Measurements from ENCODE around the gene FGD5. TPM values are rescaled to one million over a fixed set of nuclear protein-coding genes. Genes with fewer than 3 reads are reported as not detected.

Gene FGD5
- total RNA-seq, 1 donor from 2014 or later: not detected

DNA sequence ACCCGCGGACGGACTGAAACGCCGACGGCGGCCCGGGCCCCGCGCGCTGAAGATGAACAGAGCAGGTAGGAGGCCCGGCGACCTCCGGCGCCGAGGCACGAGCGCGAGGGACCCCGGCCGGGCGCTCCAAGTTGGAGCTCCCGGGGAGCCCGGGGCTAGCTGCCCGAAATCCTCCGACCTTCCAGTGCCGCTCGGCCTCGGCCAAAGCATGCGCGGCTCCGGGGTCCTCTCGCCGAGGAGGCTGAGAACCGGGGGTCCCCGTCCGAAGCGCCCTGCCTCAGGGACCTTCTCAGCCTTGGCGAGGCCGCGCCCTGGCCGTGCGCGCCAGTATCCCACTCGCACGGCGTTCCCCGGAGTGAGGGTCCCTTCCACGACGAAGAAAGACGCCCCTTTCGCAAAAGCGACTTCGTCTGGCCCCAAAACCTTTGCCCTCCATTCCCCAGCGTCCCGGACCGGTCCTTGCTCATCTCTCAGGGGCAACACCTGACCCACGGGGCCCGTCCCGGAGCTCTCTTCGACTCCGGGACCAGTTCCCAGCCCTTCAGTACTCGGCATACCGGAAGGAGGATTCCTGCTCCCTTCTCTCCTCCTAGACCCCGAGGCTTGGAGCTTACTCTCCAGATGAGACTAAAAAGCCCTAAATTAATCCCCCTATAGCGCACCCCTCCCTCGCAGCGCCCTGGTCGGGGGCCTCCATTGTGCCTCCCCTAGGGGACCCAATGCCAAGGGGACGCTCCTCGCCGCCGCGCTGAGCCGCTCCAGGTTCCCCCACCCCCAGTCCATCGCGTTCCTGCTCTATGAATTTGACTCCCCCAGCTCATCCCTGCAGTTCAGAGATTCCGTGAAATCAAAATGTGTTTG lies 7.7 kb upstream of the FGD5 start:
- no peak overlapping the region for H3K4me3 ChIP-seq (ENCODE audit: low read depth, low read length)
- TF ChIP-seq, protein P1, sequence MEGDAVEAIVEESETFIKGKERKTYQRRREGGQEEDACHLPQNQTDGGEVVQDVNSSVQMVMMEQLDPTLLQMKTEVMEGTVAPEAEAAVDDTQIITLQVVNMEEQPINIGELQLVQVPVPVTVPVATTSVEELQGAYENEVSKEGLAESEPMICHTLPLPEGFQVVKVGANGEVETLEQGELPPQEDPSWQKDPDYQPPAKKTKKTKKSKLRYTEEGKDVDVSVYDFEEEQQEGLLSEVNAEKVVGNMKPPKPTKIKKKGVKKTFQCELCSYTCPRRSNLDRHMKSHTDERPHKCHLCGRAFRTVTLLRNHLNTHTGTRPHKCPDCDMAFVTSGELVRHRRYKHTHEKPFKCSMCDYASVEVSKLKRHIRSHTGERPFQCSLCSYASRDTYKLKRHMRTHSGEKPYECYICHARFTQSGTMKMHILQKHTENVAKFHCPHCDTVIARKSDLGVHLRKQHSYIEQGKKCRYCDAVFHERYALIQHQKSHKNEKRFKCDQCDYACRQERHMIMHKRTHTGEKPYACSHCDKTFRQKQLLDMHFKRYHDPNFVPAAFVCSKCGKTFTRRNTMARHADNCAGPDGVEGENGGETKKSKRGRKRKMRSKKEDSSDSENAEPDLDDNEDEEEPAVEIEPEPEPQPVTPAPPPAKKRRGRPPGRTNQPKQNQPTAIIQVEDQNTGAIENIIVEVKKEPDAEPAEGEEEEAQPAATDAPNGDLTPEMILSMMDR (IDR thresholded peaks at IDR 0.05; ENCODE audit: insufficient read depth, low read length, severe bottlenecking): no peak
- peaks cover 19% of the 10 kb centered on the region for H3K27me3 ChIP-seq (ENCODE audit: control insufficient read depth, insufficient read depth, low read length)
- DNase-seq (ENCODE audit: low read depth): no peak
- no peak for FAIRE-seq
- no peaks in the 10 kb centered on the region for H3K36me3 ChIP-seq (ENCODE audit: control insufficient read depth, insufficient read depth, low read length)

DNA sequence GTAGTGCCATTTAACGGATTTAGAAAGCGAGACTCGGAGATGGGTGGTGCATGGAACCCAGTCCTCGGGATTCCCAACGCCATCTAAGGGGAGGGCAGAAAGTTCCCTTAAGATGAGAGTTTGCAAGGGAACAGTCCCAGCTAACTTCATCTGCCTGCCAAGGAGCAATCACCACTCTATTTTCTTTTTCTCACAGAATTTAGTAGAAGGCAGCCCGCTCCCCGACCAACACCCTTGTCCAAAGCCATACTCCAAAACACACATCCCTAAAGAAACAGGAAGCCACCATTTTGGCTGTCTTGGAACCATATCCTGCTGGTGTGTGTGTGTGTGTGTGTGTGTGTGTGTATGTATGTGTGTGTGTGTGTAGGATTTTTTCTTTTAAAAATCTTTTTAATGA lies 7.1 kb upstream of the FGD5 start:
- TF ChIP-seq, protein P1 (IDR thresholded peaks at IDR 0.05; ENCODE audit: insufficient read depth, low read length, severe bottlenecking): no peak
- H3K36me3 ChIP-seq (ENCODE audit: control insufficient read depth, insufficient read depth, low read length): no peaks in the 10 kb centered on the region
- no peak overlapping the region for H3K4me3 ChIP-seq (ENCODE audit: low read depth, low read length)
- peaks cover 19% of the 10 kb centered on the region for H3K27me3 ChIP-seq (ENCODE audit: control insufficient read depth, insufficient read depth, low read length)
- DNase-seq (ENCODE audit: low read depth) (no peak), FAIRE-seq (no peak)

DNA sequence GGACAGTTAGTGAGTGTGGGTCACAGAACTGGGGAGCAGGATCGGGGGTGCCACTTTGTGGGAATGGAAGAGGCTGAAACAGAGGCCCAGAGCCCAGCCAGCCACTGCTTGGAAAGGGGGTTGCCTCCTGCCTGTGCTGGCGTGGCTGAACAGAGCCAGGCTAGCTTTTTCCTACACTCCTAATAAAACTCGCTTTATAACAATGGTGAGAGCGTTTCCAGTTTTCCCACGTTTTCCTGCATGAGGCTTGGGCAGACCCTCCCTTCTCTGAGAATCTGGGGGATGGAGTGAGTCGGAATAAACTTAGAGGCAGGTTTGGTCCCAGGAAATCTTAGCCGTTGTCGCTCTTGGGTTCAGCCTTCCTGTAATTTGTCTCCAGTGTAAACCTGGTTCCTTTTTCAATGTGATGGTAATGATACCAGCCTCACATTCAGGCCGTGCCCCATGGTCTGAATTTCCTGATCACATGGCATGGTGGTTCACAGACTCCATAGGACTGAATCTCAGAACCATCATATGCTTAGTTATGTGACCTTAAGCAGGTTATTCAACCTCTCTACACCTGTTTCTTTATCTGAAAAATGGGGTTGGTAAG lies 6.5 kb upstream of the FGD5 start:
- DNase-seq (ENCODE audit: low read depth) (no peak), FAIRE-seq (no peak)
- Histone ChIP-seq H3K36me3 (ENCODE audit: control insufficient read depth, insufficient read depth, low read length) (no peaks in the 10 kb centered on the region), H3K4me3 (ENCODE audit: low read depth, low read length) (no peak overlapping the region), H3K27me3 (ENCODE audit: control insufficient read depth, insufficient read depth, low read length) (peaks cover 19% of the 10 kb centered on the region)
- TF ChIP-seq, protein P1 (IDR thresholded peaks at IDR 0.05; ENCODE audit: insufficient read depth, low read length, severe bottlenecking): no peak

DNA sequence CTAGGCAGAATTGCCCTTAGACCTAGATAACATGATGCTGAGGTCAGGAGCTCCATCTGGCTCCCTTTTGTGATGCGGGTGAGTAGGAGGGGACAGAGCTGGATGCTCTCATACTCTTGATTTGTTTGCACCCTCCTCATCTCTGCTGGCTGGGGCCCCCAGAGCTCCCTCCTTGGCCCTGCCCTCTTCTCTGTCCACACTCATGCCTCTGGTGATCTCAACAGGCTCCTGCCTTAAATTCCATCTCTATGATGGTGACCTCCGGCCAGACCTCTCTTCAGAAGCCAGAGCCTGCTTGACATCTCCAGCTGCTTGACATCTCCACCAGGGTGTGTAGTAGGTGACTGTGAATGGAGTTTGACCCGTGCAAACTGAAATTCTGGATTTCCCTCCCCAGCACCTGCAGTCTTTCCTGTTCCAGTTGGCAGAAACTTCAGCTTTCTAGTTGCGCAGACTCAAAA lies 4.3 kb upstream of the FGD5 start:
- Histone ChIP-seq H3K27me3 (ENCODE audit: control insufficient read depth, insufficient read depth, low read length) (peaks cover 19% of the 10 kb centered on the region), H3K36me3 (ENCODE audit: control insufficient read depth, insufficient read depth, low read length) (no peaks in the 10 kb centered on the region), H3K4me3 (ENCODE audit: low read depth, low read length) (no peak overlapping the region)
- DNase-seq (ENCODE audit: low read depth) (no peak), FAIRE-seq (no peak)
- TF ChIP-seq, protein P1 (IDR thresholded peaks at IDR 0.05; ENCODE audit: insufficient read depth, low read length, severe bottlenecking): no peak

DNA sequence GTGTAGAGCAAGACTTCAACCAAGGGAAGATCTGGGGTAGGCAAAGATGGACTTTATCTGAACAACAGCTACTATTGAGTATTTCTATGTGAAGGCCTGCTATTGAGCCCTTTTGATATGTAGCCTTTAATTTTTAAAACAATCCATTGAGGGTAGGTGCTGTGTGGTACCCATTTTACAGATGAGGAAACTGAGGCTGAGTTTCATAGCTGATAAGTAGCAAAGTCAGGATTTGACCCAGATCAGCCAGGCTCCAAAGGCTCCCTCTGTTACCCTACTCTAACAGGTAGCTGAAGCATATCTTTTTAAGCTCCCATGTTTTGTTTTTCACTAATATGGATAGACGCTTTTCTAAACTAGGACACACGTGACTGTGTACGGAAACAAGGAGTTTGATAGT lies 2.4 kb upstream of the FGD5 start:
- DNase-seq (ENCODE audit: low read depth) (no peak), FAIRE-seq (no peak)
- Histone ChIP-seq H3K36me3 (ENCODE audit: control insufficient read depth, insufficient read depth, low read length) (no peaks in the 10 kb centered on the region), H3K4me3 (ENCODE audit: low read depth, low read length) (no peak overlapping the region), H3K27me3 (ENCODE audit: control insufficient read depth, insufficient read depth, low read length) (peaks cover 7% of the 10 kb centered on the region)
- TF ChIP-seq, protein P1 (IDR thresholded peaks at IDR 0.05; ENCODE audit: insufficient read depth, low read length, severe bottlenecking): no peak
